Measurements from ENCODE around the gene SLC6A18. TPM values are rescaled to one million over a fixed set of nuclear protein-coding genes. Genes with fewer than 3 reads are reported as not detected.

SLC6A18 gene
- total and polyA plus RNA-seq, 10 of the 15 experiments (the other 5 are each of a cell fraction or from before 2014, with no cell fraction given) = not detected

- no peak overlapping the region for H3K4me3 ChIP-seq
- ChIA-PET CTCF (no interaction called here), SMC1A (ENCODE audit: uncharacterized antibody, unreplicated experiment) (no interaction called here), RAD21 (ENCODE audit: unreplicated experiment) (no interaction called here), POLR2A (no interaction called here)
- no peaks in the 10 kb centered on the region; the same call in 1 of the 2 replicates for H4K20me1 ChIP-seq (ENCODE audit: control insufficient read depth, insufficient read depth)
- no peak overlapping the region for H2AFZ ChIP-seq (ENCODE audit: control insufficient read depth, low read depth, low read length)
- H3K27ac ChIP-seq (ENCODE audit: control insufficient read depth, insufficient read depth) = no peak overlapping the region
- H3K27me3 ChIP-seq (replicated peaks in 1 of 2; ENCODE audit: control insufficient read depth in 2 of 2, insufficient read depth in 2 of 2, low read length in 1 of 2) = no peaks in the 10 kb centered on the region
- in situ Hi-C loops (cut with MboI) (no loop called here), intact Hi-C loops (cut with micrococcal nuclease; ENCODE audit: unreplicated experiment) (no loop called here)
- 88% methylated on average over 20 of the region's 20 CpGs for WGBS (ENCODE audit: insufficient coverage, insufficient replicate concordance, low lambda C conversion rate, missing lambda C conversion rate)
- FAIRE-seq = no peak
- TF ChIP-seq ZNF207 (IDR thresholded peaks at IDR 0.05; ENCODE audit: borderline replicate concordance) = no peak
- no peak for TF ChIP-seq HDAC2 (IDR thresholded peaks at IDR 0.05)
- no peak for TF ChIP-seq GABPA (IDR thresholded peaks at IDR 0.05; ENCODE audit: low read depth)
- no peak for TF ChIP-seq BRCA1 (IDR thresholded peaks at IDR 0.05; ENCODE audit: low read depth, low read length)
- TF ChIP-seq TCF7 (IDR thresholded peaks at IDR 0.05; ENCODE audit: borderline replicate concordance) = no peak
- no peak for TF ChIP-seq YY1 (IDR thresholded peaks at IDR 0.05; ENCODE audit: low read depth, low read length)
- TF ChIP-seq SRF (IDR thresholded peaks at IDR 0.05; ENCODE audit: low read depth in 2 of 2, low read length in 2 of 2) = no peak
- TF ChIP-seq POLR2AphosphoS5 (IDR thresholded peaks at IDR 0.05; ENCODE audit: low read length) = no peak
- no peak for TF ChIP-seq RAD51 (IDR thresholded peaks at IDR 0.05)
- no peak for TF ChIP-seq HSF1 (IDR thresholded peaks at IDR 0.05; ENCODE audit: low read depth, low read length)
- TF ChIP-seq STAT3 (IDR thresholded peaks at IDR 0.05; ENCODE audit: low read depth, low read length) = no peak
- TF ChIP-seq IRF3 (IDR thresholded peaks at IDR 0.05) = no peak
- no peak for TF ChIP-seq NR2F1 (conservative IDR thresholded peaks at IDR 0.05)
- no peak for TF ChIP-seq TCF12 (IDR thresholded peaks at IDR 0.05; ENCODE audit: low read depth, low read length)
- no peak for TF ChIP-seq RCOR1 (conservative IDR thresholded peaks at IDR 0.05; ENCODE audit: low read depth, low read length)
- no peak for TF ChIP-seq ZNF24 (IDR thresholded peaks at IDR 0.05)
- H3K4me1 ChIP-seq (ENCODE audit: control insufficient read depth, insufficient read depth, low read length) = peaks cover 2% of the 10 kb centered on the region; the same call in 1 of the 2 replicates
- peaks cover 0 to 13% of the 10 kb centered on the region in 2 experiments; a peak in 2 of 4 replicates for H3K36me3 ChIP-seq (ENCODE audit: control insufficient read depth in 2 of 2, insufficient read depth in 2 of 2, low read length in 1 of 2)
- no peak for DNase-seq (ENCODE audit: low read depth, low spot score)
- H3K4me2 ChIP-seq (ENCODE audit: control insufficient read depth, insufficient read depth) = no peak overlapping the region
- H3K79me2 ChIP-seq (ENCODE audit: control insufficient read depth, insufficient read depth, low read length) = no peaks in the 10 kb centered on the region
- no peak for ATAC-seq
- H3K9ac ChIP-seq (ENCODE audit: control insufficient read depth, insufficient read depth, low read length) = no peak overlapping the region
- H3K9me3 ChIP-seq (replicated peaks; ENCODE audit: control insufficient read depth, insufficient read depth, low read length) = no peaks in the 10 kb centered on the region; the same call in 2 of the 3 replicates
- no TSS peak for BruUV-seq (replicated peaks)
Measured at GRCh38 chr5:1273745-1274144, 48.6 kb downstream of the SLC6A18 start.
